PC-9 (cell line): Measurements from ENCODE around the gene DOCK2.

Experiments used
- CTCF ChIP-seq: fragments of 200-600 bp; sonication (generic); conservative IDR thresholded peaks from 2 replicates; pipeline ENCODE4 v1.6.1; 2017; ENCODE audit warnings: mixed run types, antibody characterized with exemption, mild to moderate bottlenecking, moderate library complexity
- EZH2 ChIP-seq: fragments of 200-600 bp; sonication (generic); IDR thresholded peaks from 2 replicates; pipeline ENCODE4 v1.8.0; 2017; ENCODE audit warnings: antibody characterized with exemption, low read depth

GRCh38 chr5:170006021-170006420 is 368.9 kb downstream of the DOCK2 start:
- TF ChIP-seq CTCF = no peak
- no peak for TF ChIP-seq EZH2
